GM10266 (cell line): Measurements from ENCODE around the gene TADA2B.

ENCODE experiments used
- DNase-seq: peaks from one replicate; pipeline ENCODE4 v3.0.0; 2012; ENCODE audit errors: extremely low spot score
- TF ChIP-seq, protein P1 (sequence below): IDR thresholded peaks from 2 replicates; pipeline ENCODE4 v1.5.1; 2012; ENCODE audit warnings: mild to moderate bottlenecking, low read depth; ENCODE audit not compliant: control insufficient read depth, insufficient read depth; ENCODE audit errors: missing control alignments

The TADA2B gene

DNA sequence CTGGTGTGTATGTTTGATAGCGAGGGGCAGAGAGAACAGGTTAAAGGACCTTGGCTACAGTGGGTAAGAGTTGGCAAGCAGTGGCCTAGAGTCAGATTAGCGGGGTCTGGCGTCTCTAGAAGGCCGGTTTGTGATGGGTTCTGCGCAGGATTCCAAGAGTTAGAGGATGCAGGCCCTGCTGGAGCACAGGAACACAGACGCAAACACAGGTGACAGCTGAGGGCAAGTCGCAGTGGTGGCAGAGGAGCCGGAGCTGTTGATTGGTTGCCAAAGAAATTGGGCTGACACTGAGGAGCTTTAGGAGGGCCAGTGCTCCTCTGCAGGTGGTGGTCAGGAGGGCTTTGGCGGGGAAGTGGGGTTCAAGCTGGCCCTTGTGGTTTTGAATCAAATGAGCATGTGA is 3.8 kb downstream of the TADA2B start:
- TF ChIP-seq, protein P1, sequence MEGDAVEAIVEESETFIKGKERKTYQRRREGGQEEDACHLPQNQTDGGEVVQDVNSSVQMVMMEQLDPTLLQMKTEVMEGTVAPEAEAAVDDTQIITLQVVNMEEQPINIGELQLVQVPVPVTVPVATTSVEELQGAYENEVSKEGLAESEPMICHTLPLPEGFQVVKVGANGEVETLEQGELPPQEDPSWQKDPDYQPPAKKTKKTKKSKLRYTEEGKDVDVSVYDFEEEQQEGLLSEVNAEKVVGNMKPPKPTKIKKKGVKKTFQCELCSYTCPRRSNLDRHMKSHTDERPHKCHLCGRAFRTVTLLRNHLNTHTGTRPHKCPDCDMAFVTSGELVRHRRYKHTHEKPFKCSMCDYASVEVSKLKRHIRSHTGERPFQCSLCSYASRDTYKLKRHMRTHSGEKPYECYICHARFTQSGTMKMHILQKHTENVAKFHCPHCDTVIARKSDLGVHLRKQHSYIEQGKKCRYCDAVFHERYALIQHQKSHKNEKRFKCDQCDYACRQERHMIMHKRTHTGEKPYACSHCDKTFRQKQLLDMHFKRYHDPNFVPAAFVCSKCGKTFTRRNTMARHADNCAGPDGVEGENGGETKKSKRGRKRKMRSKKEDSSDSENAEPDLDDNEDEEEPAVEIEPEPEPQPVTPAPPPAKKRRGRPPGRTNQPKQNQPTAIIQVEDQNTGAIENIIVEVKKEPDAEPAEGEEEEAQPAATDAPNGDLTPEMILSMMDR, result no peak
- DNase-seq, result no peak

DNA sequence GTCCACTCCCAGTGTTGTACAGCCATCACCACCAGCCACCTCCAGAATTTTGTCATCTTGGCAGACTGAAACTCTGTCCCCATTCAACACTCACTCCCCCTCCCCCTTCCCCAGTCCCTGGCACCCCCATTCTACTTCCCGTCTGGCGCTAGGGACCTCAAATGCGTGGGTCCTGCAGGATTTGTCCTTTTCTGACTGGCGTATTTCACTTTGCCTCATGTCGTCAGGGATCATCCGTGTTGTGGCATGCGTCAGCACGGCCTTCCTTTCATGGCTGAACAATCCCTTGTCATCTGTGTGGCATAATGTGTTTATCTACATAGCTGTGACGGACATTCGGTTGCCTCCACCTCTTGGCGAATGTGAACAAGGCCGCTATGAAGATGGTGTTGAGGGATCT is 5.5 kb downstream of the TADA2B start:
- DNase-seq, result no peak

DNA sequence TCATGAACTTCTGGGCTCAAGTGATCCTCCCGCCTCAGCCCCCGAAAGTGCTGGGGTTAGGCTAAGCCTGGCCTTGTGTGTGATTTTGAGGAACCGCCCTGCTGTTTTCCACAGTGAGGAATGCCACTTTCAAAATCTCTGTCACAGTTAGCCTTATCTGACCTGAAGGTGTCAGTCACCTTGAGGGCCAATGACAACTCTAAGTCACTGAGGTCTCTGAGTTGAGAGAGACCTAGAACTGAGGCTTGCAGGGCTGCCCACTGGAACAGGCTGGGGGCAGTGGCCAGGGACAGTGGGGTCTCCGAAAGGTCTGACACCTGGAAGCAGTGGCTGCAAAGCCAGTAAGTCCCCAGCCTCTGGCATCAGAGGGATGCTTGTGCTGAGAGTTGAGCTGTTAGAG is 6.1 kb downstream of the TADA2B start:
- TF ChIP-seq, protein P1, result no peak
- no peak for DNase-seq

More for the DNA sequence above, 5.5 kb downstream of the TADA2B start:
- TF ChIP-seq, protein P1, result no peak

DNA sequence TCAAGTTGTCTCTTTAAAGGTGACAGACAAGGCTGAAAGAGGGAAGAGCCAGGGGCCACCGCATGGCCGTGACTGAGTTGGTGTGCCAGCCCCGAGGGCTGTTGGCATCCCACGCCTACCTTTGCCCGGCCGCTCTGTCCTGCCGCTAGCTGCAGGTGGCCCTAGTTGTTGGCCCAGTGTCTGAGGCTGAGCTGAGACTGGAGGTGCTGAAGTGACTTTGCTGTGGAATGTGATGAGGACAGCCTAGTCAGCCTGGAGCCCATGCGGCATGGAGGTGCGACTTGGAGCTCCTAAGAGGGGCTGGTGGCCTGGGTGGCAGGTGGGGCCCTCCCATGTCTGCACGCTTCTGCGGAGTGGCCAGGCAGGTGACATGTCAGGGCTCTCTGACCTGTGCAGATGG is 6.6 kb downstream of the TADA2B start:
- TF ChIP-seq, protein P1, result no peak
- no peak for DNase-seq

DNA sequence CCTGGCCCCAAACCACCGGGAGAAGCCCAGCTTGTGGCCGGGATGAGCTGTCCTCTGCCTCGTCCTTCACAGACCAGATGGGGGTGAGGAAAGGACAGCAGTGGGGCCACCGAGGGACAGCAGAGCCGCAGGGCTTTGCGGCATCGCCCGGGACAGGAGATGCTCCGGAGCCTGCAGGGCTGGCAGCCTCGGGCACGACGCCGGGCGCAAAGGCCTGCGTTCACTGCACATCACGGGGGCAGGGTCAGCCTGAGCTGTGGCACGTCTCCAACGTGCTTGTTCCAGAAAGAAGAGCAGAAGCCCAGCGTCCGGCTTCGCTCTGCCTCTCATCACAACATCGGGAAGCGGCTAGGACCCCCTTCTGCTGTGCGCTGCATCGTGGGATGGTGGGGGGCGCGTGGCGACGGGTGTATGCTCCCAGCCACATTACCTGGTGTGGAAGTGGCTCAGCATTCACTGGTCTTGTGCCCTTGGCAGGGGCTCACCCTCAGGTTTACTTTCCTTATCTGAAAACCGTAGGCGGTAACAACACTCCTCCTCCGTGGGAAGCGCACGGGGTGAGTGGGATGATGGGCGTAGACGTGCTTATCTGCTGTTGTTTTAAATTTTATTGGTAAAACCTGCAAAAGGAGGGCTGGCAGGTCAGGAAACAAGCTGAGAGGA is 7.4 kb downstream of the TADA2B start:
- DNase-seq, result no peak
- TF ChIP-seq, protein P1, result no peak

DNA sequence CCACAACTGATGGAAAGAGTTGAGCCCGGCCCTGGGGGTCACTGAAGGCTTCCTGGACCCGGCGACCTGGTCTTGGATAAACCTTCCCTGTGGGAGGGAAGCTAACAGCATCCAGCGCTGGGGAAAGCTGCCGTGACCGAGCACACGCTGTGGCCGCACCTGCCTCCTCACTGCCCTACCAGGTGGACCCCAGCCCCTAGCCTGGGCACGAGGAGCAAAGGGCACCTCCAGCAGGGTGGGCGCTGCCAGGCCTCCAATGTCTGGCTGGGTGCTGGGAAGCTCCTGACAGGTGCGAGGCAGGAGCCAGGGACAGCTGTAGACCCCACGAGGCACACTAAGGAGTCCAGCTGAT is 7.9 kb downstream of the TADA2B start:
- TF ChIP-seq, protein P1, result no peak
- no peak for DNase-seq

DNA sequence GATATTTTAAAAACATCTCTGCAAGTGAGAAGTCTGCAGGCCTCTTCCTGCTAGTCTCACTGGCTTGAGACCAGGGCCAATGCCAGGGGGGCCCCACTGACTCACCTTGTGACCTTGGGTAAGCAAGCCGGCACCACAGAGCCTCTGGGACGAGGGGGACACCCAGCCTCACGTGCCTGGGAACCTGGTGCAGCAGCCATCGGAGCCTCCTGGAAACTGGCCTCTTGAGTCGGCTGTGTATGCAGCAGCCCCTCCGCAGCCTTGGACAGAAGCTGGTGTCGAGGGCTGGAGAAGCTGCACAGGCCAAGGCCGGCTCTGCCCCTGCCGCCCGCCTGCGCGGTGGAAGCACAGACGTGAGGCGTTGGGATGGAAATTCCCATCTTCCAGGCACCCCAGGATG is 8.7 kb downstream of the TADA2B start:
- no peak for DNase-seq
- TF ChIP-seq, protein P1, result no peak
